Activated gamma-delta T cell treated with Interleukin-2 at 50 U/mL for 16 hours (primary cell): ENCODE results near the gene DENND1A.
"Not testable (repeated sequence)": the region's sequence is repeated elsewhere in the genome, so short reads cannot be mapped to it uniquely, and the experiment has no call there.

Source experiments
- DNase-seq: peaks from one replicate; pipeline ENCODE4 v3.0.0-alpha.2; 2020

DENND1A gene

DNA sequence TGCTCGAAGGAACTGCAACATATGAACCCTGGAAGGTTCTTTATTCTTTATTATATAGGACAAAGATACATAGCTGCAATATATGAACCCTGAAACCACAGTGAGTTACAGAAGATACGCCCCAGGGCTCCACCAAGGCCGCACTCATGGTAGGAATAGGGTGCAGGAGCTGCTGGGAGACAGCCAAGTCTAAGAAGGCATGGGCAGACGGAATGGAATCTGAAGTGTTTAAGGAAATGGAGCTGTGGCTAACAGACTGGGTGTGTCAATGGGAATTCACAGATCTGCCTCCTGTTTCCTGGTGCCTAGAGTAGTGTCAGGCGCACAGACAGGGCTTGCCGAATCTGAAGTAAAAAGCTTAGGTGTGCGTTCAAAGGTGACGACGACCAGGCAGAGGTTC, 286.4 kb downstream of the DENND1A start:
- no peak for DNase-seq

DNA sequence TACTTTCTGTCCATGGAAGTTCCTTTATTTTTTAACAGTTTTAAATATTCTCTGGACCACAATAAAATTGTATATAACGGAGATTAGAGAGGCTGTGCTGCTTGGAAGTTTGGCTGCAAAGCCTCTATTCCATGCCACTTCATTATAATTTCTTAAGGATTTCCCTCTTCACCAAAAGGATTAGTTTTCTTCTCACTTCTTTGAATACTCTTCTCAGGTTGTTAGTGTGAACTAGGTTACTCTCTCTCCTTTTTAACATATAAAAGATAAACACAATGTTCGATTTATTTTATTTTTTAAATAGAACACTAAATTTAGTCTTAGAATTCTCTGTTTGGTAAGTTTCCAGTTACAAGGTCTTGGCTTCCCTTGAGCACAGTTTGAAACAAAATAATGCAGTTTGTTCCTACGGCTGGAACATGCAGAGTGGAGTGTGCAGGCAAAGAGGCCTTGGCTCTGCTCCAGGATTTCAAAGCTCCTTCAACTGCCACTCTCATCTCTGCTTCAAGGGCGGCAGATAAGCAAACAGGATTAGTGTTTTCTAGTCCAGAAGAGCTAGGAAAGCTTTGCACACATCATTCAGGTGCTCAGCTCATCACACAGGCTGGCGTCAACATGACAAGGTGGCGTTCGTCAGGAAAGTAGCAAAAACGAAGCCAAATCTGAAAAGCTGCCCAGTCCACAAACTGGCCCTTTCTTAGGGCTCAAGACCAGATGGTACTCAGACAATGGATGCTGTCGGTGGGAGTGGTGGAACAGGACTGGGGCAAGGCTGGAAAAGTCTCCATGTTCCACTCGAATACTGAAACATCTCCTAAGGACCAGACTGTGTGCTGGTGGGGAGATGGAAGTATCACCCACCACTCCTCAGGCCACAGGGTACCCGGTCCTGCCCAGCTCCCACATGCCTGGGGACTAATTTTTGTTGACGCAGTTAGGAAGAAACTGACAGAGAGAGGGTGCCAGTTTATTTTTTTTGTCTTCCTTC, 287.3 kb downstream of the DENND1A start:
- DNase-seq: no peak

DNA sequence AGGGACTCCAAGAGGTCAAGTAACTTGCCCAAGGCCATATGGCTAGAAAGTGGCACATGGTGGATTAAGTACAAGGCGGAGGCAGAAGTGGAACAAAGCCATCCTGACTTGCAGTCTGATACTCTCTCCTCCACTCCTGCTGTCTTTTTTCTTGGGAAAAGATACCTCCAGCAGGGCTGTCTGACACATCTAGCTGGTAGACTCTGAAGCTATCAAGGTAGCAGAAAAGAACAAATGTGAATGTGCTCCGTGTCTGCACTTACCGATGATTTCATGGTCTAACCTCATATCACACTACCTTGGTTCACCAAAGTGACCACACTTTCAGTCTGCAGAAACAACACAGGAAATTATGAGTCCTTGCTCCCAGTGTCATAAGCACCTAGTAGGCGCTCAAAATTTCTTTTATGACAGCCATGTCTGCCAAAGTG, 289.1 kb downstream of the DENND1A start:
- no peak for DNase-seq

DNA sequence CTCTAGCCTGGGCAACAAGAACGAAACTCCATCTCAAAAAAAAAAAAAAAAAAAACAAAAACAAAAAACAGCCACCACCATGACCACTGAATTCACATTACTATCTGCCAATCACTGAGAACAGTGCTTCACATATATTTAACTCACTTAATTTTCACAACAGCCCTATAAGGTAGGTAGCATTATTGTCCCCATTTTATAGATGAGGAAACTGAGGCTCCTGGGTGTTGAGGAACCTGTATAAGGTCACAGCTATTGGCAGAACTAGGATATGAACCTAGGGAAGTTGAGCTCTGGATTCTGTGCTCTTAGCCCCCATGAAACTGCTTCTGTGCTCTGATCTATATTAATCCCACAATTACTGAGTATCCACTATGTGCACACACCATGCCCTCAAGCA, 290.2 kb downstream of the DENND1A start:
- no peak for DNase-seq

DNA sequence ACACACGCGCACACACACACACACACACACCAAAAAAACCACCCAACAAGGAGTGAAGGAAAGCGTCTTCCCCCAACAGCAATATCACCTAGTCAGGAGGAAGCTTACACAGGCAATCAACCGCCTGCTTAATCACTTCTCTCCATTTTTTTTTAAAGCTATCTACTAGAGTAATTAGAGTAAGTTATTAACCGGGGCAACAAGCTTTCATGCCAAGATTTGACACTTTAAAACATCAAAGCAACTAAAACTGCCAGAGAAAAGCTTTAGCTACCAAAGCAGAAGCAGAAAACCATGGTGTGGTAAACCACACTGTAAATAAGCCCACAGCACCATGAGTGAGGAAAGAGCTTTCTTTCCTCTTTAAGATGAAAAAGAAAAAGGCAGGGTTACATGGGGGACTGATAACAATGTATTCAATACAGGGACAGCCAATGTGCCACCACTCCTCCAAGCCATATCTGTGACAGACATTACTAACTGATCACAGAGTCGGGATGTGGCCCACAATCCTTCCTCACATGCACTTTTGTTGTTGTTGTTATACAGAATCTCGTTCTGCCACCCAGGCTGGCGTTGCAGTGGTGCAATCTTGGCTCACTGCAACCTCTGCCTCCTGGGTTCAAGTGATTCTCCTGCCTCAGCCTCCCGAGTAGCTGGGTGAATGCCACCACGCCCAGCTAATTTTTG, 291.8 kb downstream of the DENND1A start:
- DNase-seq: peak; percentile 15

- no peak for DNase-seq
These were observed 292.4 kb downstream of the DENND1A start for GRCh38 chr9:123637606-123637944.

DNA sequence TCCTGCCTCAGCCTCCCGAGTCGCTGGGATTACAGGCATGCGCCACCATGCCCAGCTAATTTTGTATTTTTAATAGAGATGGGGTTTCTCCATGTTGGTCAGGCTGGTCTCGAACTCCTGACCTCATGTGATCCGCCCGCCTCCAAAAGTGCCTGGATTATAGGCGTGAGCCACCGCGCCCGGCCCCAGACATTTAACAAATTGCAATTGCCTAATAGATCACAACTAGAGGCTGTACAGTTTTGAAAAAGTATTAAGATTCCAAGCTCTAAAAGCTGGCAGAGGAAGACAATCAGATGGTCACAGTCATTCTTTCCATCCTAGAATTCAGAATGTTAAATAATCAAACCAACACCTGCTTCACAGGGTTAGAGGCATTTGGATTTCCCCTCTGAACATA, 293.1 kb downstream of the DENND1A start:
- not testable (repeated sequence) for DNase-seq

- DNase-seq: no peak
These were observed 298.1 kb downstream of the DENND1A start for GRCh38 chr9:123631862-123632261.

DNA sequence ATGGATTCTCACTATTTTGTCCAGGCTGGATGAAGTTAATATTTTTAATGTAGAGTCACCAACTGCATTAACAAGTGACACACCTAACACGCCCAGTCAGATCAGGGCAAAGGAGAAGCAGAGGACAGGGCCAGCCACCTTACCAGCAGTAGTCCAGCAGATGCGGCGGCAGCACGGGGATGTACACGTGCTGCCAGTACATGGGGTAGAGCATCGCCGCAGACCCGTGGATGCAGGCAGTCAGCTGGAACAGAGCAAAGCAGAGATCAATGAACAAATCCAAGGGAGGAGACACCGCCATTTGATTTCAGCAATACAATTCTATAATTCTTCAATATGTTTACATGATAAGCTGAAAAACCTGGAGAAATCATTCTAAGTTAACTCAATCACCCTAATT, 299.7 kb downstream of the DENND1A start:
- no peak for DNase-seq

DNA sequence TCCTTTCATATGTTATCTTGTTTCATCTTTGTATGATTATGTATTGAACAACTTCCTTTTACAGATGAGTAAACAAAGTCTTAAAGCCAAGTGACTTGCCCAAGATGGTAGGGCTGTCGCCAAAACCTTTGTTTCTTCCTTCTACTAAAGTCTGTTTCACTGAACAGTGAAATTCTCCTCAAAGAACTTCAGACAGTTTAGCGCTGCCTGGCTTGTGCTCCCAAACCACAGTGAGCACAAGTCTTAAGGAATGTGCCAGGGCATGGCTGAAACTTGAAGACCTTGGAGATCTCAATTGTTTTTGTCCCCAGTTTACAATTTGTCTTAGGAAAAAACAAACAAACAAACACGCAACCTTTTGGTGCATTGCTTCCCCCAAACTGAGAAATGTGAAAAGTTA, 300.4 kb downstream of the DENND1A start:
- DNase-seq: no peak

- DNase-seq: no peak
These were observed 307.1 kb downstream of the DENND1A start for GRCh38 chr9:123622711-123623241.

GRCh38 chr9:123620239-123620638, 309.7 kb downstream of the DENND1A start:
- DNase-seq: no peak

GRCh38 chr9:123617952-123618678, 311.8 kb downstream of the DENND1A start:
- no peak for DNase-seq

DNA sequence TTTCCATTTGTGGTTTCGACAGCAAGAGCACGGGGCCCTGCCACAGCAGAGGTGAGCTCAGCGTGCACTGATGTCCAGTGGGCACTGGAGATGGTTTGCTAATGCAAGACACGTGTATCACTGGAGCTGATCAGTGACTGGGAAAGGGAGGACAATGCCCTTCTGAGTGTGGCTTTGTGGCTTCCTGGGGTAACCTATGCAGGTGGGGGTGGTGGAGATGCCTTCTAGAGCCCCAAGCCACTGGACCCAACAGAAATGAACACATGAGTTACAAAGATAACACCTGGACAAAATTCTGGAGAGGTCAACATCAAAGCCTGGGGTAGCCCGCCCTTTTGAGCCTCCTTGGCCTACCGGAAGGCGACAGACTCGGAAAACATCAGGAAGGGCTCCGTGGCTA, 312.6 kb downstream of the DENND1A start:
- no peak for DNase-seq

DNA sequence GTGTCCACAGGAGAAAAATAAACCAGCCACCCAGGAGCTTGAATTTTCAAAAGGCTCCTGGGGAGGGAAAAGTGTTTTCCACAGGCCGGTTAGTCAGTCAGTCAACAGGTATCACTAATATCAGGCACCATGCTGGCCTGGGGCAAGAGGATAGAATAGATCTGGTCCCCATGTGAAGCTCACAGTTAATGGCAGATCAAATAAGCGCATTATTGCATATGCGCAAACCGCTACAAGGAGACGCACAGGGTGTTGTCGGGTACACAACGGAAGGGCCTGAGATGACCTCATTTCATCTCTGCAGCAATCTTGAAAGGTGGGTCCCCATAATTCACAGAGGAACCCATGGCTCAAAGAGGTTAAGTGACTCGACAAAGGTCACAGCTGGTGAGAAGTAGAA, 313.2 kb downstream of the DENND1A start:
- no peak for DNase-seq

DNA sequence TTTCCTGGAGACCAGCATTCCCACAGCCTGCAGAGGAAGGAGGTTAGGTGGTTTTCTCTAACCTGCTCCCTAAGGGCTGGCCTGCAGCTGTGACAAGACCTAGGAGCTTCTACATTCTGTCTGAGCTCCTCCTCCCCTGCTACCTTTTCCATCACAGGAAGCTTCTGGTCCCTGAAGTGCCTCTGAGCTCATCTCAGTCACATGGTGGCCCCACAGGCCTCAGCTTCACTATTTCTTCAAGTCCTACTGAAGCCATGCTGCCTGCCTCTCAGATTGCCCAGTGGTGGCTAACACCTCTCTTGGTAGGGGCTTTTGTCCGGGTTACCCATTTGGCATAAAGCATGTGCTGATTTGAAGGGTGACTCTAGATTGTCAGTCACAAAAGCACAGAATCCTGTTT, 314.5 kb downstream of the DENND1A start:
- DNase-seq: no peak

- no peak for DNase-seq
These were observed 315.3 kb downstream of the DENND1A start for GRCh38 chr9:123614306-123615263.

- no peak for DNase-seq
These were observed 318.7 kb downstream of the DENND1A start for GRCh38 chr9:123611226-123611625.

DNA sequence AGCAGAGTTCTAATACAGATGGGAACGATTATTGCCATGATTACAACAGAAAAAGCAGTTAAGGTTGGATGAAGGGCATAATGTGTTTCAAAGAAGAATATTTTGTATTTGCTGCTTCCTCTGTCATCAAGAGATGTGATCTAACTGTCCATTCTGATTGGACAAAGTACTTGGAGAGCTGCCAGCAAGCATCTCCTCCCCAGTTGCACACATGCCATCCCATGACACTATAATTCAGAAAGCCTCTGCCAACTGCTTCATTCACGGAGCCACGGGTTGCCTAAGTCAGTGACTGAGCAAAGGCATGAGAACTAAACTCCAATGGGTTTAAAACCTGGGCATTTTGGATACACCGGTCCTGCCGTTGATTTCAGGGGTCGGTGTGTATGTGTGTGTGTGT, 320.1 kb downstream of the DENND1A start:
- no peak for DNase-seq

GRCh38 chr9:123608104-123608503, 321.8 kb downstream of the DENND1A start:
- no peak for DNase-seq

- no peak for DNase-seq
These were observed 322.4 kb downstream of the DENND1A start for GRCh38 chr9:123607479-123607878.

GRCh38 chr9:123606141-123606540, 323.8 kb downstream of the DENND1A start:
- DNase-seq: no peak
